H1 (cell line): ENCODE measurements around the gene CTLA4. TPM values are rescaled to one million over a fixed set of nuclear protein-coding genes. Genes with fewer than 3 reads are reported as not detected.

ENCODE experiments used
- CTCF ChIA-PET: fragments of 300-600 bp; sonication (Branson Sonifier 250); formaldehyde crosslinking; loops from one replicate; lab custom pipeline; 2021; ENCODE audit not compliant: partially characterized antibody; lab: Charles Lee
- POLR2A ChIA-PET: fragments of 300-600 bp; sonication (Branson Sonifier 250); formaldehyde crosslinking; loops from one replicate; lab custom pipeline; 2021; ENCODE audit warnings: inconsistent platforms; ENCODE audit not compliant: partially characterized antibody; lab: Charles Lee
- DNase-seq, 2 experiments: peaks; one replicate each; pipeline versions ENCODE4 v3.0.0 to v3.0.0-alpha.2; 2010 to 2022; ENCODE audit warnings: low spot score in 2 of 2, low read depth in 1 of 2, mixed read lengths in 1 of 2
- FAIRE-seq: peaks from 2 replicates; lab custom pipeline; 2011; peaks lifted over from hg19 to GRCh38; lab: Jason Lieb, UNC
- H2AFZ ChIP-seq: 2 replicates; pipeline ENCODE4 v1.8.1; 2012; ENCODE audit warnings: low read length, inconsistent platforms
- H2AK5ac ChIP-seq: 2 replicates; pipeline ENCODE4 v1.6.1; 2013; ENCODE audit warnings: low read depth, low read length
- H2BK120ac ChIP-seq: replicated peaks from 2 replicates; pipeline ENCODE3; 2013; ENCODE audit warnings: low read depth, low read length, inconsistent platforms
- H2BK12ac ChIP-seq: 2 replicates; pipeline ENCODE4 v1.6.1; 2013; ENCODE audit warnings: low read depth, low read length
- H2BK15ac ChIP-seq: 2 replicates; pipeline ENCODE4 v1.6.1; 2013; ENCODE audit warnings: low read length
- H2BK20ac ChIP-seq: 2 replicates; pipeline ENCODE4 v1.6.1; 2013; ENCODE audit warnings: low read length
- H2BK5ac ChIP-seq: 2 replicates; pipeline ENCODE4 v1.6.1; 2013; ENCODE audit warnings: low read depth, low read length
- H3K14ac ChIP-seq: 2 replicates; pipeline ENCODE4 v1.6.1; 2013; ENCODE audit warnings: inconsistent platforms; ENCODE audit not compliant: insufficient read length
- H3K18ac ChIP-seq: 2 replicates; pipeline ENCODE4 v1.6.1; 2013; ENCODE audit warnings: low read length; ENCODE audit errors: extremely low read depth
- H3K23ac ChIP-seq: 2 replicates; pipeline ENCODE4 v1.6.1; 2013; ENCODE audit warnings: inconsistent platforms; ENCODE audit not compliant: insufficient read length
- H3K23me2 ChIP-seq: 2 replicates; pipeline ENCODE4 v1.6.1; 2013; ENCODE audit warnings: low read depth, low read length
- H3K27ac ChIP-seq: 2 replicates; pipeline ENCODE4 v1.6.1; 2011; ENCODE audit warnings: low read depth, low read length, inconsistent platforms
- H3K27me3 ChIP-seq, 4 experiments: replicated peaks in 1 of 4; 1 replicate in 1 of 4; 2 replicates in 3 of 4; pipeline versions ENCODE4 v1.6.1 to v1.8.1; 2011 to 2013; ENCODE audit warnings: low read length in 3 of 4, mild to moderate bottlenecking in 3 of 4, inconsistent platforms in 2 of 4, mixed read lengths in 2 of 4, moderate library complexity in 1 of 4; ENCODE audit not compliant: control insufficient read depth in 3 of 4, insufficient read depth in 3 of 4; ENCODE audit errors: extremely low read depth in 1 of 4
- H3K36me3 ChIP-seq, 4 experiments: 2 replicates each; pipeline versions ENCODE4 v1.6.1 to v1.8.1; 2011 to 2013; ENCODE audit warnings: mild to moderate bottlenecking in 4 of 4, low read length in 3 of 4, moderate library complexity in 2 of 4, control low read depth in 1 of 4, inconsistent platforms in 1 of 4; ENCODE audit not compliant: insufficient read depth in 4 of 4, control insufficient read depth in 2 of 4
- H3K4ac ChIP-seq: replicated peaks from 2 replicates; pipeline ENCODE3; 2013; ENCODE audit warnings: low read length, low read depth, mixed read lengths, inconsistent platforms; ENCODE audit not compliant: insufficient read length
- H3K4me1 ChIP-seq, 4 experiments: replicated peaks in 1 of 4; 1 replicate in 1 of 4; 2 replicates in 3 of 4; pipeline versions ENCODE4 v1.6.1 to v1.8.1; 2011 to 2013; ENCODE audit warnings: low read length in 3 of 4, inconsistent platforms in 2 of 4, mixed read lengths in 1 of 4; ENCODE audit not compliant: insufficient read depth in 4 of 4, control insufficient read depth in 3 of 4
- H3K4me2 ChIP-seq, 2 experiments: 2 replicates each; pipeline versions ENCODE4 v1.6.1 to v1.8.1; 2011 to 2013; ENCODE audit warnings: low read depth in 2 of 2, low read length in 2 of 2, control low read depth in 1 of 2, inconsistent platforms in 1 of 2, mild to moderate bottlenecking in 1 of 2; ENCODE audit not compliant: insufficient read depth in 1 of 2
- H3K4me3 ChIP-seq, 4 experiments: fragments of 200-600, 300-600 bp in 1 of 4; sonication (generic), shearing (Covaris generic), sonication (Bioruptor Twin) in 1 of 4; 2 replicates each; pipeline versions ENCODE4 v1.5.1 to v1.8.1; 2011 to 2016; ENCODE audit warnings: low read length in 4 of 4, low read depth in 3 of 4, control low read depth in 2 of 4, inconsistent platforms in 2 of 4, mild to moderate bottlenecking in 2 of 4, mixed read lengths in 1 of 4, moderate library complexity in 1 of 4; ENCODE audit not compliant: insufficient read depth in 2 of 4; ENCODE audit errors: extremely low read depth in 1 of 4
- H3K56ac ChIP-seq: replicated peaks from 2 replicates; pipeline ENCODE3; 2013; ENCODE audit warnings: low read depth, mild to moderate bottlenecking, mixed read lengths, low read length, inconsistent platforms; ENCODE audit not compliant: insufficient read length
- H3K79me1 ChIP-seq: 2 replicates; pipeline ENCODE4 v1.6.1; 2013; ENCODE audit warnings: low read depth, low read length, control low read depth
- H3K79me2 ChIP-seq, 2 experiments: 2 replicates each; pipeline versions ENCODE4 v1.6.1 to v1.8.1; 2012 to 2013; ENCODE audit warnings: low read length in 2 of 2, mild to moderate bottlenecking in 2 of 2, inconsistent platforms in 1 of 2; ENCODE audit not compliant: insufficient read depth in 2 of 2, control insufficient read depth in 1 of 2
- H3K9ac ChIP-seq, 4 experiments: replicated peaks in 1 of 4; 1 replicate in 1 of 4; 2 replicates in 3 of 4; pipeline versions ENCODE4 v1.6.1 to v1.8.1; 2011 to 2013; ENCODE audit warnings: low read depth in 3 of 4, low read length in 3 of 4, control low read depth in 2 of 4, mild to moderate bottlenecking in 2 of 4, moderate library complexity in 2 of 4, inconsistent platforms in 1 of 4; ENCODE audit errors: extremely low read depth in 1 of 4
- H3K9me3 ChIP-seq, 2 experiments: 2 replicates each; pipeline versions ENCODE4 v1.6.1 to v1.8.1; 2012 to 2013; ENCODE audit warnings: mild to moderate bottlenecking in 2 of 2, moderate library complexity in 2 of 2, control low read depth in 1 of 2, inconsistent platforms in 1 of 2, low read depth in 1 of 2, low read length in 1 of 2, mixed read lengths in 1 of 2; ENCODE audit not compliant: insufficient read depth in 2 of 2
- H4K20me1 ChIP-seq, 2 experiments: replicated peaks in 1 of 2; 2 replicates each; pipeline versions ENCODE3 to v1.8.1; 2011 to 2013; ENCODE audit warnings: inconsistent platforms in 2 of 2, low read length in 2 of 2, mild to moderate bottlenecking in 1 of 2; ENCODE audit not compliant: insufficient read depth in 2 of 2, control insufficient read depth in 1 of 2
- H4K5ac ChIP-seq: 2 replicates; pipeline ENCODE4 v1.6.1; 2013; ENCODE audit warnings: low read length, low read depth, mixed read lengths, inconsistent platforms; ENCODE audit not compliant: insufficient read length
- H4K8ac ChIP-seq: 2 replicates; pipeline ENCODE4 v1.8.0; 2013; ENCODE audit warnings: mild to moderate bottlenecking, moderate library complexity, low read length, inconsistent platforms; ENCODE audit not compliant: insufficient read depth; ENCODE audit errors: extremely low read depth
- H4K91ac ChIP-seq: replicated peaks from 2 replicates; pipeline ENCODE3; 2013; ENCODE audit warnings: low read length, mixed read lengths, inconsistent platforms; ENCODE audit not compliant: insufficient read length
- BACH1 ChIP-seq: IDR thresholded peaks from 2 replicates; pipeline ENCODE4 v1.6.1; 2012; ENCODE audit warnings: low read length, improper control_type of control experiment
- FOSL1 ChIP-seq: IDR thresholded peaks from 2 replicates; pipeline ENCODE4 v1.6.1; 2011; ENCODE audit warnings: mild to moderate bottlenecking, low read depth, low read length, moderate library complexity; ENCODE audit not compliant: insufficient read depth
- KDM1A ChIP-seq: fragments of 200-600, 300-600 bp; sonication (generic); IDR thresholded peaks from 2 replicates; pipeline ENCODE4 v1.7.1; 2016; ENCODE audit warnings: mild to moderate bottlenecking, low read length, borderline replicate concordance
- NRF1 ChIP-seq: IDR thresholded peaks from 2 replicates; pipeline ENCODE4 v1.6.1; 2011; ENCODE audit warnings: mild to moderate bottlenecking, low read depth, low read length, improper control_type of control experiment
- SIX5 ChIP-seq: IDR thresholded peaks from 2 replicates; pipeline ENCODE4 v1.6.1; 2011; ENCODE audit warnings: mild to moderate bottlenecking, low read depth, low read length
- WGBS, 2 experiments: shearing (Covaris generic) in 1 of 2; methylation state at CpG; one replicate each; pipeline versions ENCODE4 v1.1.6 to v1.1.7; 2013 to 2015; ENCODE audit warnings: low lambda C conversion rate in 2 of 2, mixed read lengths in 2 of 2, inconsistent platforms in 1 of 2, low coverage in 1 of 2, missing lambda C conversion rate in 1 of 2; ENCODE audit not compliant: insufficient replicate concordance in 2 of 2, insufficient coverage in 1 of 2, insufficient read length in 1 of 2; ENCODE audit errors: extremely low coverage in 1 of 2, missing lambda C conversion rate in 1 of 2; 5-methylcytosine and 5-hydroxymethylcytosine counted together
- polyA plus RNA-seq, 7 experiments: library from polyadenylated mRNA; depleted of rRNA in 3 of 7; stranded (reverse) in 5 of 7; unstranded in 2 of 7; fragments of >200 nt in 5 of 7; fragments of 200-250 nt in 2 of 7; gene quantifications; 1 replicate in 5 of 7; 2 replicates in 1 of 7; 4 replicates in 1 of 7; pipeline versions ENCODE4 v1.2.1 to v1.2.3, GENCODE V29; 2011 to 2013; ENCODE audit warnings: missing spikeins in 2 of 7, mixed read lengths in 2 of 7
- total RNA-seq: library from RNA; stranded (reverse); fragmentation: NEBNext Ultra II Directional; extraction: Animal tissue kit (Norgen Biotek cat#: 25700); gene quantifications from 2 replicates; pipeline ENCODE4 v1.2.1, GENCODE V29; 2021

The CTLA4 gene
- total and polyA plus RNA-seq, 2 of the 8 experiments (the other 6 are each of a cell fraction or from before 2014, with no cell fraction given): not detected

DNA sequence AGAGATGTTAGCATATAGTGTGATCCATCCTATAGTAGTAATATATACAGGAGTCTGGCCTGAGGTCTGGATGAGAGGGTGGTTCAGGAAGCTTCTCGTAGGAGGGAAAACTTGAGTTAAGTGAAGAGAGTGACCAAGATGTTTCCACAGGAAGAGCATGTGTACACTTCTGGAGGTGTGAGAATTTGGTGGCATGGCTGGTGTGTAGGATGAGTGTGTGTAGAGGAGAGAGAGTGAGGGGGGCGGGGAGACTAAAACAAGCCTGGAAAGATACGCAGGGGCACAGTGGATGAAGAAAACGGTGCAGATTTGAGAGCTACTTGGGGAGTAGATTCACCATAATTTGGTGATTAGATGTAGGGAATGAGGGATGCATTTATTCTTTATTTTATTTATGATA lies 43.5 kb upstream of the CTLA4 start:
- Histone ChIP-seq H3K4me3 (no peak overlapping the region), H3K27me3 (no peaks in the 10 kb centered on the region), H4K8ac (no peak overlapping the region), H3K4me2 (no peak overlapping the region), H3K79me2 (no peaks in the 10 kb centered on the region), H2BK5ac (no peak overlapping the region), H2AFZ (no peak overlapping the region), H3K79me1 (no peaks in the 10 kb centered on the region), H3K36me3 (no peaks in the 10 kb centered on the region), H2BK20ac (no peak overlapping the region), H2BK15ac (no peak overlapping the region), H4K91ac (no peak overlapping the region), H3K4me1 (no peaks in the 10 kb centered on the region), H2BK120ac (no peak overlapping the region), H3K23me2 (no peaks in the 10 kb centered on the region), H3K14ac (no peak overlapping the region), H3K9me3 (peaks cover 5 to 6% of the 10 kb centered on the region in 2 experiments; a peak in 2 of 4 replicates), H4K5ac (no peak overlapping the region), H3K18ac (no peak overlapping the region), H3K9ac (no peak overlapping the region), H2AK5ac (no peak overlapping the region), H3K4ac (no peak overlapping the region), H3K23ac (no peak overlapping the region), H2BK12ac (no peak overlapping the region), H3K56ac (no peak overlapping the region), H4K20me1 (no peaks in the 10 kb centered on the region), H3K27ac (no peak overlapping the region)
- TF ChIP-seq BACH1 (no peak), NRF1 (no peak), KDM1A (no peak), SIX5 (no peak), FOSL1 (no peak)
- WGBS, 2 experiments: 92% methylated on average over 4 of the region's 4 CpGs; no CpG with 5 or more reads in 1 of the 2 experiments
- FAIRE-seq (no peak), DNase-seq (no peak)
- ChIA-PET CTCF (no interaction called here), POLR2A (no interaction called here)
